ENCODE measurements around the gene PLA2G6. TPM values are rescaled to one million over a fixed set of nuclear protein-coding genes. Genes with fewer than 3 reads are reported as not detected.

The PLA2G6 gene
- total RNA-seq, 1 donor from 2014 or later, result 41.6 TPM

DNA sequence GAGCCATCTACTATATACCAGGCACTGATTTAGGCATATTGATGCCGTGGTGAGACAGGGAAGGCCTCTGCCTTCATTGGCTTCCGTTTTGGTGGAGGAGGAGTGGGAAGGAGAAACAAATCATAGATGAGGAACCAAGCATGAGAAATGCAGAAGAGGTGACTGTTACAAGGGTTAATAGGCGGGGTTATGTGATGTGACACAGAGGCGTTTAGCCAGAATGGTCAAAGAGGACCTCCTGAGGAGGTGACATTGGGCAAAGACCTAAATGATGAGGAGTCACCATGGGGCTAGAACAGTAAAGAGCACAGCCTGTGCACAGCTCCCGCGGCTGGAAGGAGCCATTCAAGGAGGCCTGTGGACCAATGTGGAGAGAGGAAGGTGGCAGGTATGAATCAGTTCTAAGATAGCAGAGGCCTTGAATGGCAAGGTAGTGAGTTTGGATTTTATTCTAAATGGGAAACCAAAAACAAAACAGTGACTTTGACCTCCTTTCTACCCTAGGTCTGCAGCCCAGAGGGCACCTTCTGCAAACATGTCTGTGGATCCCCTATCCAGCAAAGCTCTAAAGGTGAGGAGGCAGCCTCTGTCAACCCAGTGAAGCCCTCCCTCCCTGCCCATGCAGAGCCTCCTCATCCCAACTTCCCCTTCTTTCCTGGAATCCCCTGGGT, 31.8 kb upstream of the PLA2G6 start:
- Mint-ChIP-seq H3K27me3 (ENCODE audit: unreplicated experiment) (no peaks in the 10 kb centered on the region), H3K4me3 (ENCODE audit: unreplicated experiment) (peak overlapping the region; percentile 14), H3K9me3 (ENCODE audit: unreplicated experiment) (no peaks in the 10 kb centered on the region), H3K4me1 (ENCODE audit: unreplicated experiment) (peaks cover 32% of the 10 kb centered on the region), H3K27ac (ENCODE audit: unreplicated experiment) (no peak overlapping the region), H3K36me3 (ENCODE audit: unreplicated experiment) (peaks cover 12% of the 10 kb centered on the region)
- no peak for DNase-seq (ENCODE audit: extremely low spot score, unreplicated experiment)
- TF ChIP-seq, protein P1, sequence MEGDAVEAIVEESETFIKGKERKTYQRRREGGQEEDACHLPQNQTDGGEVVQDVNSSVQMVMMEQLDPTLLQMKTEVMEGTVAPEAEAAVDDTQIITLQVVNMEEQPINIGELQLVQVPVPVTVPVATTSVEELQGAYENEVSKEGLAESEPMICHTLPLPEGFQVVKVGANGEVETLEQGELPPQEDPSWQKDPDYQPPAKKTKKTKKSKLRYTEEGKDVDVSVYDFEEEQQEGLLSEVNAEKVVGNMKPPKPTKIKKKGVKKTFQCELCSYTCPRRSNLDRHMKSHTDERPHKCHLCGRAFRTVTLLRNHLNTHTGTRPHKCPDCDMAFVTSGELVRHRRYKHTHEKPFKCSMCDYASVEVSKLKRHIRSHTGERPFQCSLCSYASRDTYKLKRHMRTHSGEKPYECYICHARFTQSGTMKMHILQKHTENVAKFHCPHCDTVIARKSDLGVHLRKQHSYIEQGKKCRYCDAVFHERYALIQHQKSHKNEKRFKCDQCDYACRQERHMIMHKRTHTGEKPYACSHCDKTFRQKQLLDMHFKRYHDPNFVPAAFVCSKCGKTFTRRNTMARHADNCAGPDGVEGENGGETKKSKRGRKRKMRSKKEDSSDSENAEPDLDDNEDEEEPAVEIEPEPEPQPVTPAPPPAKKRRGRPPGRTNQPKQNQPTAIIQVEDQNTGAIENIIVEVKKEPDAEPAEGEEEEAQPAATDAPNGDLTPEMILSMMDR (IDR thresholded peaks at IDR 0.05), result no peak

DNA sequence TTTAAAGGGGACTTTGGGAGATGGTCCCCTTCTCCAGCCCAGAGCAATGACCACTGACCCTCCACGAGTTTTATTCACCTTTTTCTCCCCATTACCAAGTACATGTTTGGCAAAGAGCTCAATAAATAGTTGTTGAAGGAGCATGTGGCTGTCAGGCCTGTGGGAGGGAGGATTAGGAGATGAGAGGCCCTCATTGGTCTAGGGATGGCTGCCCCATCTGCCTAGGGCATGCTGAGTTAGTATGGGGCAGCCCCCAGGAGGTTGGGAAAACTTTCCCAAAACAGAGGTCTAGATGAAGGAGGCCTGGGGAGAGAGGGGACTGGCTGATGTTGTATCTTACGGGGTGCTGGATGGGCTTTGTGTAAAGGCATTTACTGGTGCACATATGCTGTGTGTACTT, 30.8 kb upstream of the PLA2G6 start:
- no peak for DNase-seq (ENCODE audit: extremely low spot score, unreplicated experiment)
- H3K4me3 Mint-ChIP-seq (ENCODE audit: unreplicated experiment), result no peak overlapping the region
- no peaks in the 10 kb centered on the region for H3K27me3 Mint-ChIP-seq (ENCODE audit: unreplicated experiment)
- TF ChIP-seq, protein P1 (IDR thresholded peaks at IDR 0.05), result no peak
- peaks cover 12% of the 10 kb centered on the region for H3K36me3 Mint-ChIP-seq (ENCODE audit: unreplicated experiment)
- H3K4me1 Mint-ChIP-seq (ENCODE audit: unreplicated experiment), result peaks cover 23% of the 10 kb centered on the region
- H3K9me3 Mint-ChIP-seq (ENCODE audit: unreplicated experiment), result no peaks in the 10 kb centered on the region
- H3K27ac Mint-ChIP-seq (ENCODE audit: unreplicated experiment), result no peak overlapping the region

DNA sequence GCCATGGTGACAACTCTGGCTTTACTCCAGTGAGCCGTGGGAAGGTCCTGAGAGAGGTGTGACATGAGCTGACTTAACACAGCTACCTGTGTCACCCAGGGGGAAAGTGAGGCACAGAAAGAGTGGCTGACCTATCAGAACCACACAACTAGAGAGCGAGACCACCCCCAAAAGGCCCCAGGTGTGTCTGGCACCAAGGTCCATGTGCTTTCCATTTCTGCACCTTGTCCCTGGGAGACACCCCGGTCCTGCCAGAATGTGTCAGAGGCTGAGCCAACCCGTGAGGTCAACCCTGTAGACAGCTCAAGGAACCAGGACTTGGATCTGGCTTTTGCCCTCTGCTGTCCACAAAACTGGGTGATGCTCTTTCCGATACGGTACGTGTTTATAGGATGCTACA, 29.9 kb upstream of the PLA2G6 start:
- Mint-ChIP-seq H3K36me3 (ENCODE audit: unreplicated experiment) (peaks cover 11% of the 10 kb centered on the region), H3K9me3 (ENCODE audit: unreplicated experiment) (no peaks in the 10 kb centered on the region), H3K4me3 (ENCODE audit: unreplicated experiment) (no peak overlapping the region), H3K27me3 (ENCODE audit: unreplicated experiment) (no peaks in the 10 kb centered on the region), H3K27ac (ENCODE audit: unreplicated experiment) (no peak overlapping the region), H3K4me1 (ENCODE audit: unreplicated experiment) (peaks cover 21% of the 10 kb centered on the region)
- no peak for DNase-seq (ENCODE audit: extremely low spot score, unreplicated experiment)
- TF ChIP-seq, protein P1 (IDR thresholded peaks at IDR 0.05), result no peak

DNA sequence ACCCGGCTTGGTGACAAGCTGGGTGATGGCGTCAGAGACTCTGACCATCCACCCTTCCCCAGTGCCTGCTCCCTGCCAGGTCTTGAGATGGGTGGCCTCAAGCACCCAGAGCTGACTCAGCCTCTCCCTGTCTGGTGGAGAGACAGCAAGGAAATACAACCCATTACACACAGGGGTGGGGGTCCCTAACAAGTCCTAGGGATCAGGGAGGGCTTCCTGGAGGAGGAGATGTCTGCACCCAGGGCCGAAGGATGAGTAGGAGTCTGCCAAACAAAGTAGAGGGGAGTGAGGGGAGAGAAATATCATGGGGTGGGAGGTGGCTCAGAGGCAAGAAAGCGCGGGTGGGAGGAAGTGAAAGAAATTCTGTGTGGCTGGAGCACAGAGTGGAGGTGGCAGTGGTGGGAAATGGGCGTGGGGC, 26.9 kb upstream of the PLA2G6 start:
- Mint-ChIP-seq H3K36me3 (ENCODE audit: unreplicated experiment) (peaks cover 4% of the 10 kb centered on the region), H3K27me3 (ENCODE audit: unreplicated experiment) (no peaks in the 10 kb centered on the region), H3K4me1 (ENCODE audit: unreplicated experiment) (peaks cover 33% of the 10 kb centered on the region), H3K4me3 (ENCODE audit: unreplicated experiment) (no peak overlapping the region), H3K9me3 (ENCODE audit: unreplicated experiment) (no peaks in the 10 kb centered on the region), H3K27ac (ENCODE audit: unreplicated experiment) (no peak overlapping the region)
- no peak for DNase-seq (ENCODE audit: extremely low spot score, unreplicated experiment)
- TF ChIP-seq, protein P1 (IDR thresholded peaks at IDR 0.05), result no peak

DNA sequence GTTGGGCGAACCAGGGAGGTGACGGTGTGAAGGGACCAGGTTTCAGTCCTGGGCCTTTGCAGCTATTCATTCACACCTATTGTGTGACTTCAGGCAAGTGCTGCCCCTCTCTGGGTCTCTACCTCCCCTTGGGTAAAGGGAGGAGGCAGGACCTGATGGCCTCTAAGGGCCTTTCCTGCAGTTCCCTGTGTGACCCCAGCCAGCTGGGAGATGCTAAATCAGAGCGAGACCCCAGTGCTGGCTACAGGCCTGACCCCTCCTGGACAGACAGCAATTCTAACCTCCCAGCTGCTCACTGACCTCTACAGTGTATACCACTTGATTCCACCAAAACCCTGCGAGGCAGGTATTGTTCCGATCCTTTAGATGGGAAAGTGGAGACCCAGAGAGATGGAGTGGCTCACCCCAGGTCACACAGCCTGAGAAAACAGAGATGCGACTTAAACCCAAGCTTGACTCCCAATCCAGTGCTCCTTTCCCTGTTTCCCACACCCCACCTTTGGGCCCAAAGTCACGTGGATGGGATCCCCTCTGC, 26.3 kb upstream of the PLA2G6 start:
- no peaks in the 10 kb centered on the region for H3K9me3 Mint-ChIP-seq (ENCODE audit: unreplicated experiment)
- no peak for DNase-seq (ENCODE audit: extremely low spot score, unreplicated experiment)
- no peaks in the 10 kb centered on the region for H3K27me3 Mint-ChIP-seq (ENCODE audit: unreplicated experiment)
- no peaks in the 10 kb centered on the region for H3K36me3 Mint-ChIP-seq (ENCODE audit: unreplicated experiment)
- TF ChIP-seq, protein P1 (IDR thresholded peaks at IDR 0.05), result no peak
- no peak overlapping the region for H3K4me3 Mint-ChIP-seq (ENCODE audit: unreplicated experiment)
- H3K4me1 Mint-ChIP-seq (ENCODE audit: unreplicated experiment), result peaks cover 34% of the 10 kb centered on the region
- H3K27ac Mint-ChIP-seq (ENCODE audit: unreplicated experiment), result no peak overlapping the region

Data from osteocyte (in vitro differentiated cells).